SK-N-SH (cell line): ENCODE measurements around the gene FAM131C. TPM values are rescaled to one million over a fixed set of nuclear protein-coding genes. Genes with fewer than 3 reads are reported as not detected.

ENCODE experiments used
- CTCF ChIA-PET: fragments of 300-600, 350-600 bp; formaldehyde crosslinking; extraction: SDS; loops from one replicate; lab custom pipeline; 2021; lab: Yijun Ruan, JAX
- POLR2A ChIA-PET: fragments of 350-600 bp; sonication (Branson Sonifier 250); formaldehyde crosslinking; extraction: SDS; loops from one replicate; lab custom pipeline; 2020; ENCODE audit warnings: antibody characterized with exemption, inconsistent platforms; lab: Yijun Ruan, JAX
- DNase-seq: peaks from one replicate; pipeline ENCODE4 v3.0.0; 2012
- H2AFZ ChIP-seq: fragments of 200-600 bp; sonication (generic); 2 replicates; pipeline ENCODE4 v1.8.1; 2016; ENCODE audit warnings: antibody characterized with exemption, mild to moderate bottlenecking, low read depth
- H3F3A ChIP-seq: fragments of 200-600 bp; sonication (generic); replicated peaks from 2 replicates; pipeline ENCODE3; 2016; ENCODE audit warnings: antibody characterized with exemption, mild to moderate bottlenecking; ENCODE audit not compliant: insufficient read depth
- H3K27ac ChIP-seq, 2 experiments: fragments of 200-500 bp in 1 of 2; fragments of 200-600 bp in 1 of 2; sonication (Bioruptor generic) in 1 of 2; sonication (generic), shearing (Covaris generic) in 1 of 2; 2 replicates each; pipeline versions ENCODE4 v1.5.1 to v1.6.1; 2014 to 2016; ENCODE audit warnings: low read depth in 2 of 2, inconsistent platforms in 1 of 2, low read length in 1 of 2, mild to moderate bottlenecking in 1 of 2, mixed read lengths in 1 of 2
- H3K27me3 ChIP-seq: fragments of 200-600 bp; sonication (generic), shearing (Covaris generic); 2 replicates; pipeline ENCODE4 v1.6.1; 2016; ENCODE audit warnings: mixed run types; ENCODE audit not compliant: insufficient read depth
- H3K36me3 ChIP-seq, 2 experiments: fragments of 200-500 bp in 1 of 2; fragments of 200-600 bp in 1 of 2; sonication (Bioruptor generic) in 1 of 2; sonication (generic) in 1 of 2; replicated peaks in 1 of 2; 2 replicates each; pipeline versions ENCODE3 to v1.5.1; 2014 to 2016; ENCODE audit warnings: low read length in 1 of 2, mild to moderate bottlenecking in 1 of 2; ENCODE audit not compliant: insufficient read depth in 2 of 2, control insufficient read depth in 1 of 2
- H3K4me1 ChIP-seq, 2 experiments: fragments of 200-500 bp in 1 of 2; fragments of 200-600 bp in 1 of 2; sonication (Bioruptor generic) in 1 of 2; sonication (generic), shearing (Covaris generic) in 1 of 2; 2 replicates each; pipeline versions ENCODE4 v1.5.1 to v1.6.1; 2014 to 2016; ENCODE audit warnings: low read depth in 1 of 2, low read length in 1 of 2, mixed run types in 1 of 2; ENCODE audit not compliant: insufficient read depth in 2 of 2, control insufficient read depth in 1 of 2
- H3K4me2 ChIP-seq: fragments of 200-600 bp; sonication (generic), shearing (Covaris generic); 2 replicates; pipeline ENCODE4 v1.6.1; 2017; ENCODE audit warnings: mixed run types
- H3K4me3 ChIP-seq, 2 experiments: fragments of 200-500 bp in 1 of 2; fragments of 200-600 bp in 1 of 2; sonication (Bioruptor generic) in 1 of 2; sonication (generic), shearing (Covaris generic) in 1 of 2; 2 replicates each; pipeline versions ENCODE4 v1.5.1 to v1.8.1; 2014 to 2016; ENCODE audit warnings: low read depth in 2 of 2, inconsistent platforms in 1 of 2, low read length in 1 of 2, mild to moderate bottlenecking in 1 of 2, mixed read lengths in 1 of 2, moderate library complexity in 1 of 2
- H3K79me2 ChIP-seq: fragments of 200-600 bp; sonication (generic); 2 replicates; pipeline ENCODE4 v1.8.1; 2017; ENCODE audit warnings: mild to moderate bottlenecking; ENCODE audit not compliant: insufficient read depth
- H3K9ac ChIP-seq: fragments of 200-600 bp; sonication (generic); 2 replicates; pipeline ENCODE4 v1.6.1; 2017; ENCODE audit warnings: mixed run types
- H3K9me2 ChIP-seq: fragments of 200-600 bp; sonication (generic); 2 replicates; pipeline ENCODE4 v1.6.1; 2017; ENCODE audit warnings: mixed run types
- H3K9me3 ChIP-seq: fragments of 200-600 bp; sonication (generic); 2 replicates; pipeline ENCODE4 v1.6.1; 2017; ENCODE audit warnings: mixed run types, mild to moderate bottlenecking, moderate library complexity
- H4K20me1 ChIP-seq: fragments of 200-600 bp; sonication (generic); 2 replicates; pipeline ENCODE4 v1.6.1; 2017; ENCODE audit warnings: mild to moderate bottlenecking, mixed run types; ENCODE audit not compliant: insufficient read depth
- CTCF ChIP-seq: fragments of 200-600 bp; sonication (generic); IDR thresholded peaks from 2 replicates; pipeline ENCODE4 v1.6.1; 2017; ENCODE audit warnings: antibody characterized with exemption, mild to moderate bottlenecking, moderate library complexity
- EP300 ChIP-seq, 2 experiments: IDR thresholded peaks; 2 replicates each; pipeline versions ENCODE4 v1.4.0 to v1.6.1; 2012; ENCODE audit warnings: borderline replicate concordance in 1 of 2, low read depth in 1 of 2, low read length in 1 of 2
- PBX3 ChIP-seq: IDR thresholded peaks from 2 replicates; pipeline ENCODE4; 2012
- RCOR1 ChIP-seq: fragments of 150-350 bp; IDR thresholded peaks from 2 replicates; pipeline ENCODE4 v1.6.1; 2017; ENCODE audit warnings: antibody characterized with exemption, low read length
- SMC3 ChIP-seq: IDR thresholded peaks from 2 replicates; pipeline ENCODE4 v1.6.1; 2012; ENCODE audit warnings: low read depth, low read length, improper control_type of control experiment
- USF1 ChIP-seq: IDR thresholded peaks from 2 replicates; pipeline ENCODE4 v1.4.0; 2012; ENCODE audit warnings: low read depth, borderline replicate concordance
- ZBTB33 ChIP-seq: IDR thresholded peaks from 2 replicates; pipeline ENCODE4 v1.4.0; 2012; ENCODE audit warnings: low read depth, borderline replicate concordance
- WGBS: methylation state at CpG from one replicate; pipeline ENCODE4 v1.1.6; 2017; ENCODE audit warnings: low lambda C conversion rate; 5-methylcytosine and 5-hydroxymethylcytosine counted together
- polyA plus RNA-seq, 3 experiments: library from polyadenylated mRNA; depleted of rRNA; stranded (reverse); fragments of >200 nt; gene quantifications; 2 replicates each; pipeline ENCODE4 v1.2.3, GENCODE V29; 2012

Gene FAM131C, protein sequence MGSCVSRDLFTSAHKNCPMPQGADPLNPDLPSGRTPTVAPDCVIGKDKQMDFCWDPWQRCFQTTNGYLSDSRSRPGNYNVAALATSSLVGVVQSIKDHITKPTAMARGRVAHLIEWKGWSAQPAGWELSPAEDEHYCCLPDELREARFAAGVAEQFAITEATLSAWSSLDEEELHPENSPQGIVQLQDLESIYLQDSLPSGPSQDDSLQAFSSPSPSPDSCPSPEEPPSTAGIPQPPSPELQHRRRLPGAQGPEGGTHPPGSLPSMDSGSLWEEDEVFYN
- polyA plus RNA-seq (2012; rRNA removed): 0.97 and 1.6 TPM in 2 replicates
- polyA plus RNA-seq (2012; cell fraction: cytosol; rRNA removed): 0.71 and 1.2 TPM in 2 replicates
- 0.95 and 2.1 TPM in 2 replicates for polyA plus RNA-seq (2012; cell fraction: nucleus; rRNA removed)

DNA sequence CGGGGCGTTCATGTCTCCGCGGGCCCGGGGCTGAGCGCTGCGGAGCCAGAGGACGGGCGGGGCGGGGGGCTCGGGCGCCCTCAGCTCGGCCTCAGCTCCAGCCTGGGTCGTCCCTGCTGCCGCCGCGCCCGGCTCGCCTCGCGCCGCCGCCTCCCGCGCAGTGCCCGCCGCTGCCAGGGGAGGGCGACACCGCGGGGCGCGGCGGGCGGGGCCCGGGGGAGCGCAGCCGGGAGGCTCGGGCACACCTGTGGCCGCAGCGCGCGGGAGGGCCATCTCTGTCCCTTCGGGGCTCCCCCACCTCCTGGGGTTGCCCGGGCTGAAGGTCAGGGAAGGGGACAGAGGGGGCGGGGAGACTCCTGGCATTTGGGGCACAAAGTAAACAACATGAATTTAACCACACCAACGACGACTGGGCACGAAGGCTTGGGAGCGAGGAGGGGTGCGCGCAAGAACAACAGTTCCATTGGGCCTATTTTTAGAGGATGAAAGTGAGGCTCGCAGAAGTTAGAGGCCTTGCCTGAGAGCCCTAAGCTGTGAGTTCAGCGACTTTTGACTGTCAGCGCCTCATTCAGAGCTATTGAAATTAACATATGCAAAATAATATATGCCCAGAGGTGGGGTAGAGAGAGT is at the start of gene FAM131C:
TSS of gene FAM131C (minus strand) at position 162 of the 630 bp plus-strand sequence. CDS start 209 bp downstream, outside the sequence.
- H3F3A ChIP-seq: peaks cover 29% of the 10 kb centered on the region
- peak; percentile 46 for TF ChIP-seq CTCF
- TF ChIP-seq SMC3: peak; percentile 33; the same call in 1 of the 2 replicates
- 0 out of 2 replicates have a peak, but pooled peaks have one; percentile 38 for TF ChIP-seq RCOR1
- no peak for TF ChIP-seq EP300 (IDR thresholded peaks at IDR 0.05; ENCODE audit: borderline replicate concordance in 1 of 2, low read depth in 1 of 2, low read length in 1 of 2)
- TF ChIP-seq, all 33 proteins: peak for 3
- Histone ChIP-seq H3K27ac (no peak within 1 kb of the TSS), H3K9ac (no peak within 1 kb of the TSS), H3K9me3 (no peaks in the 10 kb centered on the region), H3K4me1 (peaks cover 15 to 22% of the 10 kb centered on the region in 2 experiments; a peak in 3 of 4 replicates), H4K20me1 (no peaks in the 10 kb centered on the region), H3K79me2 (no peaks in the 10 kb centered on the region), H3K9me2 (no peaks in the 10 kb centered on the region), H3K27me3 (no peaks in the 10 kb centered on the region), H3K4me2 (peak within 1 kb of the TSS; percentile 78), H3K36me3 (no peaks in the 10 kb centered on the region), H2AFZ (peak within 1 kb of the TSS; percentile 83), H3K4me3 (peak within 1 kb of the TSS; percentile 53 to 65)
- POLR2A ChIA-PET: no interaction called here
- peak; percentile 95 for DNase-seq
- 10% methylated on average over 20 of the region's 54 CpGs for WGBS
- CTCF ChIA-PET: interaction anchor here (0.5 to 12.3 kb wide), 46 partner anchors 8 to 491 kb away, joined by 3 to 513 read pairs (median 4); partner anchors contain the start of genes CLCNKB, EPHA2, HSPB7 and NECAP2

DNA sequence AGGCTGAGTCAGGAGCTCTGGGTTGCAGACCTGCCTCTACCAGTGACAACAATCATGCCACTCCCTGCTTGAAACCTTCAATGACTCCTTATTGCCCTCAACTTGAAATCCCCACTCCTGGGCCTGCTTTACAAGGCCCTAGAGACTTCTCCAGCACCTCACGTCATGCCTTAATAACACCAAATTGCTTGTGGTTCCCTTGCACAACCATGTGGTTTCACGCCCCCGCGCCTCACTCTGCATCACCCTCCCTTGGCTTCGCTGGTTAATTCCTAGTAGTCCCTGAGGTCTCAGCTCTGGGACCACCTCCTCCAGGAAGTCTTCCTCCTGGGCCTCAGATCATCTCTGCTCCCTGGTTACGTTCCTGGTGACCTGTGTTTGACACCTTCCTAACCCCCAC is 49.5 kb upstream of the FAM131C start:
- H2AFZ ChIP-seq: no peak overlapping the region
- POLR2A ChIA-PET: no interaction called here
- CTCF ChIA-PET: interaction anchor here (0.9 to 1.5 kb wide), 2 partner anchors 41 to 240 kb away, joined by 3 to 6 read pairs; no protein-coding TSS in a partner anchor

More for the DNA sequence above, 49.5 kb upstream of the FAM131C start:
- H3K4me2 ChIP-seq: no peak overlapping the region
- no peaks in the 10 kb centered on the region for H3K27me3 ChIP-seq
- no peaks in the 10 kb centered on the region for H3K79me2 ChIP-seq
- H4K20me1 ChIP-seq: peaks cover 5% of the 10 kb centered on the region; the same call in 1 of the 2 replicates
- no peak for DNase-seq
- no peak overlapping the region for H3K4me3 ChIP-seq
- TF ChIP-seq USF1: no peak
- TF ChIP-seq CTCF: no peak
- TF ChIP-seq ZBTB33: no peak
- TF ChIP-seq PBX3: no peak
- no peaks in the 10 kb centered on the region for H3K9me3 ChIP-seq
- 92% methylated on average over 6 of the region's 6 CpGs for WGBS
- peaks cover 38% of the 10 kb centered on the region for H3F3A ChIP-seq
- no peak overlapping the region for H3K9ac ChIP-seq
- peaks cover 23 to 47% of the 10 kb centered on the region in 2 experiments for H3K36me3 ChIP-seq
- no peaks in the 10 kb centered on the region for H3K9me2 ChIP-seq
- no peak overlapping the region for H3K27ac ChIP-seq
- H3K4me1 ChIP-seq: peaks cover 6 to 10% of the 10 kb centered on the region in 2 experiments; a peak in 2 of 4 replicates
